Adipocyte (in vitro differentiated cells): Measurements from ENCODE around the gene PLK5.
A peak's percentile ranks its signal among the peaks of the same experiment; 100 is the strongest.

Experiments used
- DNase-seq: peaks from one replicate; pipeline ENCODE4 v3.0.0-alpha.2; 2015; ENCODE audit warnings: low read depth
- H3K27me3 ChIP-seq: replicated peaks from 2 replicates; pipeline ENCODE4 v1.7.0; 2013; ENCODE audit warnings: mild to moderate bottlenecking, low read length, moderate library complexity; ENCODE audit not compliant: control insufficient read depth, insufficient read depth
- H3K36me3 ChIP-seq: 2 replicates; pipeline ENCODE4 v1.7.0; 2013; ENCODE audit warnings: low read length, mild to moderate bottlenecking, moderate library complexity; ENCODE audit not compliant: control insufficient read depth, insufficient read depth, severe bottlenecking
- H3K4me1 ChIP-seq: 2 replicates; pipeline ENCODE4 v1.7.0; 2013; ENCODE audit warnings: mild to moderate bottlenecking, low read length, moderate library complexity; ENCODE audit not compliant: control insufficient read depth, insufficient read depth
- H3K4me3 ChIP-seq: 2 replicates; pipeline ENCODE4 v1.7.0; 2013; ENCODE audit warnings: mild to moderate bottlenecking, low read length, moderate library complexity
- H3K9ac ChIP-seq: 2 replicates; pipeline ENCODE4 v1.7.0; 2013; ENCODE audit warnings: mild to moderate bottlenecking, low read length, moderate library complexity
- H3K9me3 ChIP-seq: 2 replicates; pipeline ENCODE4 v1.7.0; 2013; ENCODE audit warnings: mild to moderate bottlenecking, low read length, moderate library complexity; ENCODE audit not compliant: control insufficient read depth

PLK5 gene

DNA sequence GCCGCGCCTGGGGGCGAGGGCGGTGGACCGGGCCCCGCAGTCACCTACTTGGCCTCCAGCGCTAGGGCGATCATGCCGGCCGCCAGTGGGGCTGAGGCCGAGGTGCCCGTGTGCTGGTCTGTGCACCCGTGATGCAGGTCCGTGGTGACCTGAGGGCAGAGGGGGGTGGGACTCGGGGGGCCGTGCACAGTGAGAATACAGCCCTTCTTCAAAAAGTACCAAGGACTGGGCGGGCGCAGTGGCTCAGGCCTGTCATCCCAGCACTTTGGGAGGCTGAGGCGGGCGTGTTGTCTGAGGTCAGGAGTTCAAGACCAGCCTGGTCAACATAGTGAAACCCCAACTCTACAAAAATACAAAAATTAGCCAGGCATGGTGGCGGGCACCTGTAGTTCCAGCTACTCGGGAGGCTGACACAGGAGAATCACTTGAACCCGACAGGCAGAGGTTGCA is 39.9 kb upstream of the PLK5 start:
- Histone ChIP-seq H3K9ac (no peak overlapping the region), H3K9me3 (no peaks in the 10 kb centered on the region), H3K4me1 (no peaks in the 10 kb centered on the region), H3K27me3 (no peaks in the 10 kb centered on the region), H3K4me3 (no peak overlapping the region), H3K36me3 (no peaks in the 10 kb centered on the region)
- DNase-seq: no peak

DNA sequence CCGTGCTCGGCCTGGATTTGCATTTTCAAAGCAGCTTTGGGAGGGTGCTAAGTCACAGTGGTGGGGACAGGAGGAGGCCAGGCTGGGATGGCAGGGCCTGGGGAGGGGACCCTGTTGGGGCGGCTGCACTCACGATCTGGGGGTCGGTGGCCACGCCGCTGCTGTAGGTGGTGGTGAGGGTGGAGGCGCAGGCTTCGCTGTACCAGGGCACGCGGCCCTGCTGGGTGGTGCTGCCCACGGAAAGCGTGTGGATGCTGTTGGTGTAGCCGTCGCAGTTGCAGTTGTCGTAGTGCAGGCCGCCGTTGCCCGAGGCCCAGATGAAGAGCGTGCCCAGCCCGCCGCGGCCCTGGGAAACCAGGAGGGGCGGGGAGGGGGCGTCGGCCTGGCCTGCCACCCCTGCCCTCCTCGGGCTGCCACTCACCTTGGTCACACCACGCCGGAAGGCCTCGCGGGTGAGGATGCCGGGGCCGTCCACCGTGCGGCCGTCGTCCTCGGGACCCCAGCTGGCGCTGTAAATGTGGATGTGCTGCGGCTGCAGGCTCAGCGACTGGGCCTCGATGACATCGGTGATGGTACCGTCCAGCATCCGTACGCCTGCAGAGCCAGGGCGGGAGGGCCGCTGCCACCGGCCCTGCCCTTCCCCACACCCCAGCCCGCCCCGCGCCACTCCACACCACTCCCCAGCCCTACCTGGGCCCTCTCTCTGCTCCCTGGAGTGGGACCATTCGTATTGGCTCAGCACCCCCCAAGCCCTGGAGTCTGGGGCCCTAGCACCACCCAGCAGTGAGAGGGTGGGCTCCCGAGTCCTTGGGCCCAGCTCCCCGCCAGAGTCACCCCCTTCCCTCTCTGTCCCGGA is 36.9 kb upstream of the PLK5 start:
- Histone ChIP-seq H3K4me1 (peaks cover 5% of the 10 kb centered on the region), H3K27me3 (peaks cover 6% of the 10 kb centered on the region), H3K9ac (no peak overlapping the region), H3K9me3 (no peaks in the 10 kb centered on the region), H3K36me3 (no peaks in the 10 kb centered on the region), H3K4me3 (no peak overlapping the region)
- no peak for DNase-seq

DNA sequence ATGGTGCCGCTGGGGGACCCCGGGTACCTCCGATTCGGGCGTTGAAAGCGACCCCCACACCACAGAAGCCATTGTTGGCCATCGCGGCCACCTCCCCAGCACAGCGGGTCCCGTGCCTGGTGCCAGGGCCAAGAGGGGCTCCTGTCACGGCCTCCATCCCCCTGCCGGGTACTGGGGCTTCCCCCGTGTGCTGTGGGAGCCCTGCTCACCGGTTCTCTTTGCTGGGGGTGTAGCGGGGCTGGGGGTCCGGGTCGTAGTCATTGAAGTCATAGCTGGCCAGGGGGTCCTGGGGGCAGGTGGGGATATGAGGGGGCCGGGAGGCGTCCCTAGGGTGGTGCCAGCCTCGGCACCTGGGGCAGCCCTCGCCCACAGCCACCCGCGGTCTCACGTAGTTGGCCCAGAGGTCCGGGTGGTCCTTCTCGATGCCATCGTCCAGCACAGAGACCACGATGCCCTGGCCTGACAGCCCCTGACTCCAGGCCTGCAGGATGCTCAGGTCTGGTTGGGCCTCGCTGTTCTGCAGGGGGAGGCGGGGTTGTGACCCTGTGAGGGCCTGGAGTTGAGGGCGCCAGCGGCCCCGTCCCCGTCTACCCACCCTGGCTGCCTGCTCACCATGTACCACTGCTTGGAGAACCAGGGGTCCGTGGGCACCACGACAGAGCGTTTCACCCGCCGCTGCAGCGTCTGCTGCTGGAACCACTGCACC is 36.1 kb upstream of the PLK5 start:
- no peaks in the 10 kb centered on the region for H3K9me3 ChIP-seq
- H3K4me1 ChIP-seq: peaks cover 5% of the 10 kb centered on the region
- no peak for DNase-seq
- no peaks in the 10 kb centered on the region for H3K36me3 ChIP-seq
- peaks cover 6% of the 10 kb centered on the region for H3K27me3 ChIP-seq
- no peak overlapping the region for H3K4me3 ChIP-seq
- no peak overlapping the region for H3K9ac ChIP-seq

DNA sequence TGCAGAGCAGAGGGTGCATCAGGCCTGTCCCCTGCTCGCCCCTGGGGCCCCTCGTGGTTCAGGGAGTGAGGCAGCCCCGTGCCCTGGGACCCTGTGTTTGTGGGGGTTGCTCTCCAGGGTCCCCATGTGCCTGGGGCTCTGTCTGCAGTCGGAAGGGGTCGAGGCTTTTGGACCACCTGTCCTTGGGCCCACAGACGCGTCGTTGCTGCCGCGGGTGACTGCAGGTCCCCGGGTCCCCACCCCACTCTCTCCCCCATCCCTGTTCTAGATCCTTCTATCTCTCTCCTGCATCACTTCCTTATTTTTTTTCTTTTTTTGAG is 35.6 kb upstream of the PLK5 start:
- no peak for DNase-seq
- Histone ChIP-seq H3K27me3 (peaks cover 6% of the 10 kb centered on the region), H3K4me3 (no peak overlapping the region), H3K36me3 (no peaks in the 10 kb centered on the region), H3K4me1 (peaks cover 10% of the 10 kb centered on the region), H3K9me3 (no peaks in the 10 kb centered on the region), H3K9ac (no peak overlapping the region)

DNA sequence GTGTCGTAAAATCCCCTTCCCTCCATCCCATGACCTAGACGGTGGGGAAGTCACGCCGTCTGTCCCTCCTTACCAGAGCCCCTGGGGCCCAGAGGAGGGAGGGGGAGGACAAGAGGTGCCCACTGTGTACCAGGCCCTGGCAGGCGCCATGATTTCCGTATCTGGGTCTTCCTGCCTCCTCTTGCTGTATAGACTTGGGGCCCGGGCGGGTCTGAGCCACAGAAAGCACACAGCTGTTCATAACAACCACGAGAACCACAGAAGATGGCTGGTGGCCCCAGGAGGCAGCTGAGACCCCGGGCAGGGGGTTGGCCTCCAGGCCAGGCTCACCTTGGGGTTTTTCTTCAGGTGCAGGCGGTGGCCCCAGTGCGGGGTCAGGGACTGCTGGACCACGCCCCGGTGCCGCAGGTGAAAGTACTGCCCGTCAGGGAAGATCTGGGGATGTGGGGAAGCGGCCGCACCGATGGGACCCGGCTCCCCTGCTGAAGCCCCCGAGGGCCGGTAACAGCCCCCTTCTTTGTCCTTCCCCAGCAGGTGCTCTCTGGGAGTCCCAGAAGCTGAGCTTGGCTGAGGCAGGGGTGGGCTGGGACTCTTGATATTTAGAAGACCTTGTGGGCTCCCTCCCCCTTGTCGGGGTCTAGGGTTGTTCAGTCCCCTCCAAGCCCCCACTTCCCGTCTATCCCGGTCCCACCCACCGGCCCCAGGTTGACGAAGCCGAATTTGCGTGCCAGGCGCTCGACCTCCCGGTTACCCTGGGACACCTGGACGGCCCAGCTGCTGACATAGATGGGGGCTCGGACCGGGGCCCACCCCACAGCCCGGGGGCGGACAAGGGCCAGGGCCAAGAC is 34.2 kb upstream of the PLK5 start:
- Histone ChIP-seq H3K27me3 (peaks cover 6% of the 10 kb centered on the region), H3K36me3 (no peaks in the 10 kb centered on the region), H3K9ac (peak overlapping the region; percentile 71), H3K4me3 (peak overlapping the region; percentile 88), H3K4me1 (peaks cover 19% of the 10 kb centered on the region), H3K9me3 (no peaks in the 10 kb centered on the region)
- no peak for DNase-seq

DNA sequence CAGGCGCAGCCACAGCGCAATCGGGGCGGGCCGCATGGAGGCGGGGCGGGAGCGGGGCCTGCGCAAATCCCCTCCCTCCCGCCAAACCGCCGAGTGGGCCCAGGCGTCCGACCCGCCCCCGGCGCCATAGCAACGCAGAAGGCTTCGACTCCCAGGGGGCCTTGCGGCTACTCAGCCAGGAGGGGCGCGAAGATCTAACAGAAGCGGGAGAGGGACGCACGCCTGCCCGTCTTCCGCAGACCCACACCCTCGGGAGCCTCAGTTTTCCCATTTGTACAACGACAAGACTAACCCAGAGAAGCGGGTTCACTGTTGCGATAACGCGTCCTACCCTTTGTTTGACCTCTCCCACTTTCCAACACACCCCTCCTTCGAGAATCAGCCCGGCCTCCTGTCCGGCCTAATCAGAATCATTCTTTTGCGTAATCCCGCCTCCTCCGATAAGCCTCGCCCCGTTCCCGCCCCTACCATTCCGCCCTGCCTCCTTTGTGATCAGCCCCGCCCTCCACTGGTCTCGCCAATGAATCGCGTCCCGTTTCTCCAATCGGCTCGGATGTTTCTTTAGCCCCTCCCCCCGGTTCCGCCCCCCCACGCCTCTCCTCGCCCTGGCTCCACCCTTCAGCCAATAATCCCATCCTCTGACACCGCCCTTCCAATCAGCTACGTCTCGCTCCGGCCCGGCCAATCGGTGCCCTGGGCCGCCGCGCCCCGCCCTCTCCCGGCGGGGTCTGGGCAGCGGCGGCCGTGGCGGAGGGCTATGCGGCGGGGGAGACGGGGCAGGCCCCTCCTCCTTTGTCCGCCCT is 33.4 kb upstream of the PLK5 start, which contains the start of gene PCSK4:
Gene PCSK4 (minus strand): TSS at position 40 of the 803 bp plus-strand sequence. CDS start 4 bp downstream, at position 36.
- Histone ChIP-seq H3K9me3 (no peaks in the 10 kb centered on the region), H3K4me3 (peak within 1 kb of the TSS; percentile 88), H3K9ac (peak within 1 kb of the TSS; percentile 75), H3K4me1 (peaks cover 19% of the 10 kb centered on the region), H3K27me3 (peaks cover 11% of the 10 kb centered on the region), H3K36me3 (no peaks in the 10 kb centered on the region)
- DNase-seq: peak; percentile 100

- H3K9me3 ChIP-seq: no peaks in the 10 kb centered on the region
- DNase-seq: no peak
- H3K36me3 ChIP-seq: no peaks in the 10 kb centered on the region
- peaks cover 17% of the 10 kb centered on the region for H3K27me3 ChIP-seq
- peaks cover 19% of the 10 kb centered on the region for H3K4me1 ChIP-seq
- H3K9ac ChIP-seq: peak within 1 kb of the TSS; percentile 75
- H3K4me3 ChIP-seq: peak within 1 kb of the TSS; percentile 88
Measured at GRCh38 chr19:1491114-1491848, 32.6 kb upstream of the PLK5 start, which contains the start of gene REEP6. Gene REEP6 (plus strand): TSS chr19:1491181. CDS start chr19:1491270, 89 bp downstream.

DNA sequence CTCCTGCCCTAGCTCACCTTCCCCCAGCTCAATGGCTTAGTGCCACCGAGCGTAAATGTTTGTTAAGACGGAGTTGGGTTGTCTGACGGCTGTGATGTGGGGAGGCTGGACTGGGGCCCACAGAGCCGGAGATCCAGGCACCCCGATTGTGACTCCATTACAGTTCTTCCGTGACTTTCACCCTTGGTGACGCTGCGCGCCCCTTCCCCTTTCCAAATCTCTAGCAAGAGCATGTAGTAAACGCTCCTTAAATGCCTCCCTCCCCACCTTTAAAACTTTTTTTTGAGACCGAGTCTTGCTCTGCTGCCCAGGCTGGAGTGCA is 32.1 kb upstream of the PLK5 start:
- no peaks in the 10 kb centered on the region for H3K9me3 ChIP-seq
- H3K4me1 ChIP-seq: peaks cover 19% of the 10 kb centered on the region
- DNase-seq: no peak
- H3K4me3 ChIP-seq: peak overlapping the region; percentile 81
- peaks cover 22% of the 10 kb centered on the region for H3K27me3 ChIP-seq
- peak overlapping the region; percentile 75 for H3K9ac ChIP-seq
- H3K36me3 ChIP-seq: no peaks in the 10 kb centered on the region

- DNase-seq: no peak
Measured at GRCh38 chr19:1492474-1493006, 31.3 kb upstream of the PLK5 start.

More at GRCh38 chr19:1492474-1493006, 31.3 kb upstream of the PLK5 start:
- peaks cover 23% of the 10 kb centered on the region for H3K27me3 ChIP-seq
- H3K9me3 ChIP-seq: no peaks in the 10 kb centered on the region
- no peak overlapping the region for H3K9ac ChIP-seq
- H3K36me3 ChIP-seq: no peaks in the 10 kb centered on the region
- H3K4me3 ChIP-seq: no peak overlapping the region
- peaks cover 19% of the 10 kb centered on the region for H3K4me1 ChIP-seq
